ENCODE data around the gene B2M.
"Not testable (repeated sequence)": the region's sequence is repeated elsewhere in the genome, so short reads cannot be mapped to it uniquely, and the experiment has no call there.

The B2M gene

GRCh38 chr15:44728576-44729407, 17.5 kb downstream of the B2M start:
- H3K4me3 ChIP-seq (ENCODE audit: low read length) = peak overlapping the region; percentile 87
- no peak for TF ChIP-seq CTCF (IDR thresholded peaks at IDR 0.05; ENCODE audit: insufficient read depth, low read depth, low read length, missing control alignments)
- peak; percentile 98 for DNase-seq (ENCODE audit: low read depth)

GRCh38 chr15:44729408-44730127, 18.3 kb downstream of the B2M start:
- no peak for TF ChIP-seq CTCF (IDR thresholded peaks at IDR 0.05; ENCODE audit: insufficient read depth, low read depth, low read length, missing control alignments)
- peak; percentile 13 for DNase-seq (ENCODE audit: low read depth)
- peak overlapping the region; percentile 87 for H3K4me3 ChIP-seq (ENCODE audit: low read length)

GRCh38 chr15:44734839-44735481, 23.6 kb downstream of the B2M start:
- DNase-seq (ENCODE audit: low read depth) = no peak
- TF ChIP-seq CTCF (IDR thresholded peaks at IDR 0.05; ENCODE audit: insufficient read depth, low read depth, low read length, missing control alignments) = no peak
- H3K4me3 ChIP-seq (ENCODE audit: low read length) = no peak overlapping the region

- DNase-seq (ENCODE audit: low read depth) = no peak
- no peak for TF ChIP-seq CTCF (IDR thresholded peaks at IDR 0.05; ENCODE audit: insufficient read depth, low read depth, low read length, missing control alignments)
- H3K4me3 ChIP-seq (ENCODE audit: low read length) = no peak overlapping the region
Observed at GRCh38 chr15:44735482-44736180, 24.3 kb downstream of the B2M start.

GRCh38 chr15:44736181-44736765, 25.0 kb downstream of the B2M start, which contains the start of gene TRIM69:
TSS of gene TRIM69 (plus strand) at chr15:44736528. CDS start at chr15:44736705, 177 bp downstream.
- TF ChIP-seq CTCF (IDR thresholded peaks at IDR 0.05; ENCODE audit: insufficient read depth, low read depth, low read length, missing control alignments) = no peak
- H3K4me3 ChIP-seq (ENCODE audit: low read length) = no peak within 1 kb of the TSS
- no peak for DNase-seq (ENCODE audit: low read depth)

- TF ChIP-seq CTCF (IDR thresholded peaks at IDR 0.05; ENCODE audit: insufficient read depth, low read depth, low read length, missing control alignments) = peak; percentile 66
- H3K4me3 ChIP-seq (ENCODE audit: low read length) = no peak overlapping the region
- peak; percentile 58 for DNase-seq (ENCODE audit: low read depth)
Observed at GRCh38 chr15:44738340-44738984, 27.1 kb downstream of the B2M start.

GRCh38 chr15:44739222-44739847, 28.0 kb downstream of the B2M start:
- DNase-seq (ENCODE audit: low read depth); H3K4me3 ChIP-seq (ENCODE audit: low read length): not testable (repeated sequence)

- not testable (repeated sequence) for H3K4me3 ChIP-seq (ENCODE audit: low read length); DNase-seq (ENCODE audit: low read depth)
Observed at GRCh38 chr15:44743454-44743853, 32.1 kb downstream of the B2M start.

Data from epithelial cell of esophagus (primary cell).